Measurements from ENCODE around the gene SFTPB. TPM values are rescaled to one million over a fixed set of nuclear protein-coding genes. Genes with fewer than 3 reads are reported as not detected.
"Not testable (repeated sequence)": the region's sequence is repeated elsewhere in the genome, so short reads cannot be mapped to it uniquely, and the experiment has no call there.

The SFTPB gene
- total RNA-seq, 1 experiment from 2014 or later: not detected

GRCh38 chr2:85675866-85676548 is 8.0 kb upstream of the SFTPB start:
- DNase-seq (ENCODE audit: low read depth): no peak

GRCh38 chr2:85675427-85675826 is 7.4 kb upstream of the SFTPB start:
- DNase-seq (ENCODE audit: low read depth): no peak

- peak; percentile 11 for DNase-seq (ENCODE audit: low read depth)
Observed at GRCh38 chr2:85674417-85674816, 6.4 kb upstream of the SFTPB start.

- no peak for DNase-seq (ENCODE audit: low read depth)
Observed at GRCh38 chr2:85673716-85674375, 5.8 kb upstream of the SFTPB start.

GRCh38 chr2:85672456-85672855 is 4.5 kb upstream of the SFTPB start:
- DNase-seq (ENCODE audit: low read depth): no peak

- not testable (repeated sequence) for DNase-seq (ENCODE audit: low read depth)
Observed at GRCh38 chr2:85670416-85670815, 2.4 kb upstream of the SFTPB start.

- DNase-seq (ENCODE audit: low read depth): no peak
Observed at GRCh38 chr2:85669549-85669948, 1.6 kb upstream of the SFTPB start.

GRCh38 chr2:85668857-85669142 is 801 bp upstream of the SFTPB start:
- no peak for DNase-seq (ENCODE audit: low read depth)

GRCh38 chr2:85667561-85668008 is 414 bp downstream of the SFTPB start:
- DNase-seq (ENCODE audit: low read depth): no peak

GRCh38 chr2:85666435-85667316 is 1.3 kb downstream of the SFTPB start:
- DNase-seq (ENCODE audit: low read depth): no peak

- DNase-seq (ENCODE audit: low read depth): no peak
Observed at GRCh38 chr2:85666016-85666415, 2.0 kb downstream of the SFTPB start.

- no peak for DNase-seq (ENCODE audit: low read depth)
Observed at GRCh38 chr2:85665264-85665937, 2.6 kb downstream of the SFTPB start.

GRCh38 chr2:85663594-85664565 is 4.1 kb downstream of the SFTPB start:
- DNase-seq (ENCODE audit: low read depth): no peak

- peak; percentile 88 for DNase-seq (ENCODE audit: low read depth)
Observed at GRCh38 chr2:85662899-85663593, 5.0 kb downstream of the SFTPB start.

GRCh38 chr2:85661139-85661858 is 6.7 kb downstream of the SFTPB start:
- no peak for DNase-seq (ENCODE audit: low read depth)

- no peak for DNase-seq (ENCODE audit: low read depth)
Observed at GRCh38 chr2:85660725-85661124, 7.3 kb downstream of the SFTPB start.

- DNase-seq (ENCODE audit: low read depth): not testable (repeated sequence)
Observed at GRCh38 chr2:85660301-85660700, 7.7 kb downstream of the SFTPB start.

GRCh38 chr2:85659324-85659981 is 8.5 kb downstream of the SFTPB start:
- DNase-seq (ENCODE audit: low read depth): no peak

- DNase-seq (ENCODE audit: low read depth): not testable (repeated sequence)
Observed at GRCh38 chr2:85657399-85657798, 10.6 kb downstream of the SFTPB start.

All from LHCN-M2 (cell line).